Liver (tissue), 9 donors: Measurements from ENCODE around the gene RASGRP3. TPM values are rescaled to one million over a fixed set of nuclear protein-coding genes. Genes with fewer than 3 reads are reported as not detected.

Experiments
- DNase-seq: peaks from one replicate; pipeline ENCODE4 v3.0.0-alpha.2; 2017; ENCODE audit warnings: low spot score
- H3K27ac ChIP-seq, 2 donors: one replicate each; pipeline ENCODE4 v1.7.0; 2013; ENCODE audit warnings: inconsistent platforms in 2 of 2, low read length in 2 of 2, control low read depth in 1 of 2, low read depth in 1 of 2, mild to moderate bottlenecking in 1 of 2
- H3K27me3 ChIP-seq, 4 donors: one replicate each; pipeline versions ENCODE4 v1.6.1 to v1.7.0; 2013; ENCODE audit warnings: low read length in 3 of 4, inconsistent platforms in 1 of 4, mild to moderate bottlenecking in 1 of 4, moderate library complexity in 1 of 4; ENCODE audit not compliant: control insufficient read depth in 4 of 4, insufficient read depth in 4 of 4
- H3K36me3 ChIP-seq, 4 donors: one replicate each; pipeline versions ENCODE4 v1.6.1 to v1.7.0; 2013; ENCODE audit warnings: low read length in 3 of 4, mild to moderate bottlenecking in 3 of 4, low read depth in 1 of 4, moderate library complexity in 1 of 4; ENCODE audit not compliant: control insufficient read depth in 4 of 4, insufficient read depth in 3 of 4
- H3K4me1 ChIP-seq, 4 donors: one replicate each; pipeline versions ENCODE4 v1.6.1 to v1.7.0; 2013; ENCODE audit warnings: low read length in 3 of 4, mild to moderate bottlenecking in 3 of 4, moderate library complexity in 1 of 4; ENCODE audit not compliant: control insufficient read depth in 4 of 4, insufficient read depth in 4 of 4
- H3K4me3 ChIP-seq, 3 donors: one replicate each; pipeline versions ENCODE4 v1.6.1 to v1.7.0; 2013; ENCODE audit warnings: low read length in 3 of 3, control low read depth in 1 of 3, low read depth in 1 of 3, mild to moderate bottlenecking in 1 of 3
- H3K9ac ChIP-seq, 2 donors: one replicate each; pipeline ENCODE4 v1.7.0; 2013; ENCODE audit warnings: low read length in 2 of 2, mild to moderate bottlenecking in 2 of 2, moderate library complexity in 2 of 2, control low read depth in 1 of 2, low read depth in 1 of 2
- H3K9me3 ChIP-seq, 4 donors: one replicate each; pipeline versions ENCODE4 v1.6.1 to v1.7.0; 2013; ENCODE audit warnings: low read length in 3 of 4; ENCODE audit not compliant: control insufficient read depth in 4 of 4
- EGR1 ChIP-seq, 2 donors: IDR thresholded peaks; 2 replicates each; pipeline ENCODE4 v1.6.1; 2016 to 2018; ENCODE audit warnings: antibody characterized with exemption in 2 of 2, low read depth in 2 of 2
- FOXA1 ChIP-seq: IDR thresholded peaks from 2 replicates; pipeline ENCODE4 v1.6.1; 2016; ENCODE audit warnings: antibody characterized with exemption
- FOXA2 ChIP-seq: IDR thresholded peaks from 2 replicates; pipeline ENCODE4 v1.6.1; 2016; ENCODE audit warnings: antibody characterized with exemption
- GABPA ChIP-seq, 2 donors: IDR thresholded peaks in 1 of 2; conservative IDR thresholded peaks in 1 of 2; 2 replicates each; pipeline ENCODE4 v1.6.1; 2016; ENCODE audit warnings: antibody characterized with exemption in 2 of 2, mild to moderate bottlenecking in 1 of 2, moderate library complexity in 1 of 2
- HNF4A ChIP-seq, 2 donors: conservative IDR thresholded peaks; 2 replicates each; pipeline ENCODE4 v1.6.1; 2016; ENCODE audit warnings: antibody characterized with exemption in 2 of 2, mild to moderate bottlenecking in 2 of 2
- HNF4G ChIP-seq: IDR thresholded peaks from 2 replicates; pipeline ENCODE4 v1.6.1; 2016; ENCODE audit warnings: antibody characterized with exemption
- JUND ChIP-seq, 2 donors: IDR thresholded peaks; 2 replicates each; pipeline ENCODE4 v1.6.1; 2016; ENCODE audit warnings: antibody characterized with exemption in 2 of 2
- NR2F2 ChIP-seq: IDR thresholded peaks from 2 replicates; pipeline ENCODE4 v1.6.1; 2016; ENCODE audit warnings: antibody characterized with exemption
- RAD21 ChIP-seq, 2 donors: IDR thresholded peaks; 2 replicates each; pipeline ENCODE4 v1.6.1; 2016; ENCODE audit warnings: antibody characterized with exemption in 2 of 2, mild to moderate bottlenecking in 2 of 2
- RXRA ChIP-seq, 2 donors: IDR thresholded peaks; 2 replicates each; pipeline ENCODE4 v1.6.1; 2017 to 2018; ENCODE audit warnings: antibody characterized with exemption in 2 of 2, mild to moderate bottlenecking in 1 of 2
- SP1 ChIP-seq: IDR thresholded peaks from 2 replicates; pipeline ENCODE4 v1.6.1; 2018; ENCODE audit warnings: antibody characterized with exemption, mild to moderate bottlenecking
- TAF1 ChIP-seq: conservative IDR thresholded peaks from 2 replicates; pipeline ENCODE4 v1.6.1; 2016; ENCODE audit warnings: antibody characterized with exemption, mild to moderate bottlenecking
- YY1 ChIP-seq: IDR thresholded peaks from 2 replicates; pipeline ENCODE4 v1.6.1; 2016; ENCODE audit warnings: antibody characterized with exemption, mild to moderate bottlenecking
- WGBS: extraction: QIAGEN DNeasy Blood & Tissue Kit; methylation state at CpG from one replicate; pipeline ENCODE4 v1.1.7; 2013; 5-methylcytosine and 5-hydroxymethylcytosine counted together
- polyA plus RNA-seq, 2 donors: library from polyadenylated mRNA; stranded (reverse) in 1 of 2; unstranded in 1 of 2; fragments of 200-250 nt in 1 of 2; fragments of >200 nt in 1 of 2; fragmentation: Nextera tagmentation in 1 of 2; extraction: Ambion mirVana in 1 of 2; gene quantifications; one replicate each; pipeline versions ENCODE4 v1.2.1 to v1.2.3, GENCODE V29; 2013 to 2015
- total RNA-seq, 2 donors: library from RNA; depleted of rRNA; stranded (reverse); fragments of >200 nt; gene quantifications; one replicate each; pipeline ENCODE4 v1.2.3, GENCODE V29; 2014
- TF ChIP-seq, protein P1 (sequence below): IDR thresholded peaks from 2 replicates; pipeline ENCODE4 v1.6.1; 2016; ENCODE audit warnings: antibody characterized with exemption
- TF ChIP-seq, protein P2 (sequence below): fragments of 150-350 bp; IDR thresholded peaks from 2 replicates; pipeline ENCODE4 v1.5.1; 2017; ENCODE audit warnings: improper control_type of control experiment, low read depth, low read length; ENCODE audit not compliant: missing input control
- TF ChIP-seq, protein P3 (sequence below): IDR thresholded peaks from 2 replicates; pipeline ENCODE4 v1.6.1; 2016; ENCODE audit warnings: antibody characterized with exemption
- TF ChIP-seq, protein P4 (sequence below): IDR thresholded peaks from 2 replicates; pipeline ENCODE4 v1.6.1; 2016; ENCODE audit warnings: antibody characterized with exemption
- TF ChIP-seq, protein P5 (sequence below): IDR thresholded peaks from 2 replicates; pipeline ENCODE4 v1.6.1; 2016; ENCODE audit warnings: antibody characterized with exemption, mild to moderate bottlenecking
- donor health status: healthy.
- donor health status: healthy.
- donor health status: healthy.
- donor health status: healthy.
- donor health status: healthy.

RASGRP3 gene
- total and polyA plus RNA-seq, 4 donors: 1.8 to 9.9 (median 7.0) TPM

DNA sequence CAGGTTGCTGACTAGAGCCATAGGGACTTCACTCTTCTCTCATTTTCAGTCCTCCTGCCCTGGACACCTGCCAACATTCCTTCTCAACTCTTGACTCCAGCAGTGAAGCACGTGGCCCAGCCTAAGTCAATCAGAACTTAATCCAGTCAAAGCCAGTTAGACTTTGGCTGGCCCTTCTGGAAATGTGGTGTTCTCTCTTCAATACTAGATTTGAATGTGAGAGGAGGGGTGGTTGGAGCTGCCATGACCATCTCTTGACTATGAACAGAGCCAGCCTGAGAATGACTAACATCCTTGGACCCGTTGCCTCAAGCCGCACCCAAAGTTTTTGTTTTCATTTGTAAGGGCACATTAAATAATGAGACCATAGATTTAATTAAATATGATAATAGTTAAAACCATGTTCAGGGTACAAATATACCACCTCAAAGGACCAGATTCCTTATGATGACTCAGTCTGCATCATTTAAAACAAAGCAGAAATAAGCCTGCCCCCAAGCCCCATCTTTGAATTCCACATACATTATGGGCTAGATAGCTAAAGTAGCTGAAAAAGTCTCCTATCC is 49.7 kb upstream of the RASGRP3 start:
- WGBS: 71% methylated on average over 3 of the region's 3 CpGs
- Histone ChIP-seq H3K4me1 (no peaks in the 10 kb centered on the region), H3K9me3 (no peaks in the 10 kb centered on the region), H3K9ac (no peak overlapping the region), H3K36me3 (no peaks in the 10 kb centered on the region), H3K4me3 (no peak overlapping the region), H3K27me3 (no peaks in the 10 kb centered on the region), H3K27ac (no peak overlapping the region)
- no peak for DNase-seq
- no peak for TF ChIP-seq YY1
- TF ChIP-seq FOXA2: no peak
- TF ChIP-seq NR2F2: no peak
- TF ChIP-seq RXRA (IDR thresholded peaks at IDR 0.05): no peak
- no peak for TF ChIP-seq GABPA (IDR thresholded peaks at IDR 0.05 in 1 of 2, conservative IDR thresholded peaks at IDR 0.05 in 1 of 2)
- TF ChIP-seq EGR1 (IDR thresholded peaks at IDR 0.05; ENCODE audit: low read depth in 2 of 2): no peak
- TF ChIP-seq, protein P1, sequence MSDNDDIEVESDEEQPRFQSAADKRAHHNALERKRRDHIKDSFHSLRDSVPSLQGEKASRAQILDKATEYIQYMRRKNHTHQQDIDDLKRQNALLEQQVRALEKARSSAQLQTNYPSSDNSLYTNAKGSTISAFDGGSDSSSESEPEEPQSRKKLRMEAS: no peak
- TF ChIP-seq HNF4G: no peak
- TF ChIP-seq TAF1: no peak
- TF ChIP-seq, protein P2, sequence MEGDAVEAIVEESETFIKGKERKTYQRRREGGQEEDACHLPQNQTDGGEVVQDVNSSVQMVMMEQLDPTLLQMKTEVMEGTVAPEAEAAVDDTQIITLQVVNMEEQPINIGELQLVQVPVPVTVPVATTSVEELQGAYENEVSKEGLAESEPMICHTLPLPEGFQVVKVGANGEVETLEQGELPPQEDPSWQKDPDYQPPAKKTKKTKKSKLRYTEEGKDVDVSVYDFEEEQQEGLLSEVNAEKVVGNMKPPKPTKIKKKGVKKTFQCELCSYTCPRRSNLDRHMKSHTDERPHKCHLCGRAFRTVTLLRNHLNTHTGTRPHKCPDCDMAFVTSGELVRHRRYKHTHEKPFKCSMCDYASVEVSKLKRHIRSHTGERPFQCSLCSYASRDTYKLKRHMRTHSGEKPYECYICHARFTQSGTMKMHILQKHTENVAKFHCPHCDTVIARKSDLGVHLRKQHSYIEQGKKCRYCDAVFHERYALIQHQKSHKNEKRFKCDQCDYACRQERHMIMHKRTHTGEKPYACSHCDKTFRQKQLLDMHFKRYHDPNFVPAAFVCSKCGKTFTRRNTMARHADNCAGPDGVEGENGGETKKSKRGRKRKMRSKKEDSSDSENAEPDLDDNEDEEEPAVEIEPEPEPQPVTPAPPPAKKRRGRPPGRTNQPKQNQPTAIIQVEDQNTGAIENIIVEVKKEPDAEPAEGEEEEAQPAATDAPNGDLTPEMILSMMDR: no peak
- no peak for TF ChIP-seq FOXA1
- TF ChIP-seq SP1: no peak
- no peak for TF ChIP-seq RAD21 (IDR thresholded peaks at IDR 0.05)
- TF ChIP-seq, protein P3, sequence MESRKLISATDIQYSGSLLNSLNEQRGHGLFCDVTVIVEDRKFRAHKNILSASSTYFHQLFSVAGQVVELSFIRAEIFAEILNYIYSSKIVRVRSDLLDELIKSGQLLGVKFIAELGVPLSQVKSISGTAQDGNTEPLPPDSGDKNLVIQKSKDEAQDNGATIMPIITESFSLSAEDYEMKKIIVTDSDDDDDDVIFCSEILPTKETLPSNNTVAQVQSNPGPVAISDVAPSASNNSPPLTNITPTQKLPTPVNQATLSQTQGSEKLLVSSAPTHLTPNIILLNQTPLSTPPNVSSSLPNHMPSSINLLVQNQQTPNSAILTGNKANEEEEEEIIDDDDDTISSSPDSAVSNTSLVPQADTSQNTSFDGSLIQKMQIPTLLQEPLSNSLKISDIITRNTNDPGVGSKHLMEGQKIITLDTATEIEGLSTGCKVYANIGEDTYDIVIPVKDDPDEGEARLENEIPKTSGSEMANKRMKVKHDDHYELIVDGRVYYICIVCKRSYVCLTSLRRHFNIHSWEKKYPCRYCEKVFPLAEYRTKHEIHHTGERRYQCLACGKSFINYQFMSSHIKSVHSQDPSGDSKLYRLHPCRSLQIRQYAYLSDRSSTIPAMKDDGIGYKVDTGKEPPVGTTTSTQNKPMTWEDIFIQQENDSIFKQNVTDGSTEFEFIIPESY: no peak
- TF ChIP-seq, protein P4, sequence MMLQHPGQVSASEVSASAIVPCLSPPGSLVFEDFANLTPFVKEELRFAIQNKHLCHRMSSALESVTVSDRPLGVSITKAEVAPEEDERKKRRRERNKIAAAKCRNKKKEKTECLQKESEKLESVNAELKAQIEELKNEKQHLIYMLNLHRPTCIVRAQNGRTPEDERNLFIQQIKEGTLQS: no peak
- TF ChIP-seq JUND (IDR thresholded peaks at IDR 0.05): no peak
- TF ChIP-seq, protein P5, sequence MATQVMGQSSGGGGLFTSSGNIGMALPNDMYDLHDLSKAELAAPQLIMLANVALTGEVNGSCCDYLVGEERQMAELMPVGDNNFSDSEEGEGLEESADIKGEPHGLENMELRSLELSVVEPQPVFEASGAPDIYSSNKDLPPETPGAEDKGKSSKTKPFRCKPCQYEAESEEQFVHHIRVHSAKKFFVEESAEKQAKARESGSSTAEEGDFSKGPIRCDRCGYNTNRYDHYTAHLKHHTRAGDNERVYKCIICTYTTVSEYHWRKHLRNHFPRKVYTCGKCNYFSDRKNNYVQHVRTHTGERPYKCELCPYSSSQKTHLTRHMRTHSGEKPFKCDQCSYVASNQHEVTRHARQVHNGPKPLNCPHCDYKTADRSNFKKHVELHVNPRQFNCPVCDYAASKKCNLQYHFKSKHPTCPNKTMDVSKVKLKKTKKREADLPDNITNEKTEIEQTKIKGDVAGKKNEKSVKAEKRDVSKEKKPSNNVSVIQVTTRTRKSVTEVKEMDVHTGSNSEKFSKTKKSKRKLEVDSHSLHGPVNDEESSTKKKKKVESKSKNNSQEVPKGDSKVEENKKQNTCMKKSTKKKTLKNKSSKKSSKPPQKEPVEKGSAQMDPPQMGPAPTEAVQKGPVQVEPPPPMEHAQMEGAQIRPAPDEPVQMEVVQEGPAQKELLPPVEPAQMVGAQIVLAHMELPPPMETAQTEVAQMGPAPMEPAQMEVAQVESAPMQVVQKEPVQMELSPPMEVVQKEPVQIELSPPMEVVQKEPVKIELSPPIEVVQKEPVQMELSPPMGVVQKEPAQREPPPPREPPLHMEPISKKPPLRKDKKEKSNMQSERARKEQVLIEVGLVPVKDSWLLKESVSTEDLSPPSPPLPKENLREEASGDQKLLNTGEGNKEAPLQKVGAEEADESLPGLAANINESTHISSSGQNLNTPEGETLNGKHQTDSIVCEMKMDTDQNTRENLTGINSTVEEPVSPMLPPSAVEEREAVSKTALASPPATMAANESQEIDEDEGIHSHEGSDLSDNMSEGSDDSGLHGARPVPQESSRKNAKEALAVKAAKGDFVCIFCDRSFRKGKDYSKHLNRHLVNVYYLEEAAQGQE: no peak
- TF ChIP-seq HNF4A (conservative IDR thresholded peaks at IDR 0.05): no peak
